Measurements from ENCODE around the gene B4GALNT2. TPM values are rescaled to one million over a fixed set of nuclear protein-coding genes. Genes with fewer than 3 reads are reported as not detected.

B4GALNT2 gene
- total RNA-seq, 1 experiment from 2014 or later = 0.29 TPM

DNA sequence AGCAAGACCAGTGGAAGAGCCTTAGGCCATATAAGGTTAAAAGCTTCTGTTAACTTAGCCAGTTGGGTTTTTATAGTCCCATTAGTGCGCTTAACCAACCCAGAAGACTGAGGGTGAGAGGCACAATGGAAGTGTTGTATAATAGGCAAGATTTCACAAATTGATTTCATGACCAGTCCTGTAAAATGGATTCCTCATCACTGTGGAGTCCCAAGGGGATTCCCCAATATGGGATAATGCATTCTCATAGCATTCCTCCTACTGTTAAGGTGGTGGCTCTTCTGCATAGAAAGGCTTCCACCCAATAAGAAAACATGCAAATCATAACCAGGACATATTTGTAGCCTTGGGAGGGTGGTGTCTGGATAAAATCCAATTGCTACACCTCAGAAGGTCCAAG lies 22.1 kb upstream of the B4GALNT2 start:
- ATAC-seq (no peak), DNase-seq (peak; percentile 44)
- intact Hi-C loops (cut with micrococcal nuclease) = no loop called here
- H3K36me3 ChIP-seq (ENCODE audit: low read depth, low read length) = no peaks in the 10 kb centered on the region
- H3K79me2 ChIP-seq (ENCODE audit: low read length) = no peaks in the 10 kb centered on the region
- no peaks in the 10 kb centered on the region for H4K20me1 ChIP-seq (ENCODE audit: low read length)
- no peak overlapping the region for H3K4me2 ChIP-seq (ENCODE audit: low read length)
- no TSS peak for BruUV-seq (replicated peaks)
- H3K9me3 ChIP-seq (ENCODE audit: low read length) = no peaks in the 10 kb centered on the region
- no peak for TF ChIP-seq EZH2phosphoT487 (IDR thresholded peaks at IDR 0.05; ENCODE audit: borderline replicate concordance, low read length)
- TF ChIP-seq EZH2 (IDR thresholded peaks at IDR 0.05; ENCODE audit: low read length, unreplicated experiment) = no peak
- TF ChIP-seq, protein P1, sequence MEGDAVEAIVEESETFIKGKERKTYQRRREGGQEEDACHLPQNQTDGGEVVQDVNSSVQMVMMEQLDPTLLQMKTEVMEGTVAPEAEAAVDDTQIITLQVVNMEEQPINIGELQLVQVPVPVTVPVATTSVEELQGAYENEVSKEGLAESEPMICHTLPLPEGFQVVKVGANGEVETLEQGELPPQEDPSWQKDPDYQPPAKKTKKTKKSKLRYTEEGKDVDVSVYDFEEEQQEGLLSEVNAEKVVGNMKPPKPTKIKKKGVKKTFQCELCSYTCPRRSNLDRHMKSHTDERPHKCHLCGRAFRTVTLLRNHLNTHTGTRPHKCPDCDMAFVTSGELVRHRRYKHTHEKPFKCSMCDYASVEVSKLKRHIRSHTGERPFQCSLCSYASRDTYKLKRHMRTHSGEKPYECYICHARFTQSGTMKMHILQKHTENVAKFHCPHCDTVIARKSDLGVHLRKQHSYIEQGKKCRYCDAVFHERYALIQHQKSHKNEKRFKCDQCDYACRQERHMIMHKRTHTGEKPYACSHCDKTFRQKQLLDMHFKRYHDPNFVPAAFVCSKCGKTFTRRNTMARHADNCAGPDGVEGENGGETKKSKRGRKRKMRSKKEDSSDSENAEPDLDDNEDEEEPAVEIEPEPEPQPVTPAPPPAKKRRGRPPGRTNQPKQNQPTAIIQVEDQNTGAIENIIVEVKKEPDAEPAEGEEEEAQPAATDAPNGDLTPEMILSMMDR (conservative IDR thresholded peaks at IDR 0.05; ENCODE audit: low read depth, low read length) = no peak
- H3K27ac ChIP-seq (ENCODE audit: low read length) = 0 out of 2 replicates have a peak overlapping the region, but pooled peaks have one; percentile 15
- POLR2A ChIA-PET (ENCODE audit: unreplicated experiment) = no interaction called here
- peaks cover 35% of the 10 kb centered on the region for H3K4me1 ChIP-seq (ENCODE audit: insufficient read depth, low read length)
- no peak overlapping the region for H3K9ac ChIP-seq (ENCODE audit: low read length)
- H3F3A ChIP-seq (ENCODE audit: low read length, unreplicated experiment) = no peaks in the 10 kb centered on the region
- H3K9me2 ChIP-seq (replicated peaks; ENCODE audit: low read length) = no peaks in the 10 kb centered on the region
- no peak overlapping the region for H2AFZ ChIP-seq (ENCODE audit: low read length)
- CTCF ChIA-PET = no interaction called here
- H3K27me3 ChIP-seq (ENCODE audit: low read length) = no peaks in the 10 kb centered on the region
- H3K4me3 ChIP-seq (ENCODE audit: low read length) = no peak overlapping the region

DNA sequence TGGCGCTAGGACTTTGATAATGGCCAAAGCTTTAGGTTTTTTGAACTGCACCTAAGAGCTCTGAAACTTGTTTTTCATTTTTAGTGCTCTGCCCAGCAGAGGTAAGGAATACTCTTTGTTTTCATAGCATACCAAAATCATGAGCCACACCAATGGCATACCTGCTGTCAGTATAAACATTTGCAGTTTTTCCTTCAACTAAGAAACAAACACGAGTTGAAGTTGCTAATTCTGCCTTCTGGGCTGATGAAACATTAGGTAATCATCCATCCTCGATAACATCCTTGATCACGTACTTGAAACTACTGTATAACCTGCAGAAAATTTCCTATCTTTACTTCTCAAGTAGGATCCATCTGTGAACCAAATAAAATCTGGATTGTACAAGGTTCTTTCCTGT lies 20.6 kb upstream of the B4GALNT2 start:
- CTCF ChIA-PET = interaction anchor here (0.6 kb wide), 1 partner anchor 394 kb away, joined by 8 read pairs; no protein-coding TSS in a partner anchor
- Histone ChIP-seq H3K4me2 (ENCODE audit: low read length) (peak overlapping the region; percentile 12; the same call in 1 of the 2 replicates), H3K27ac (ENCODE audit: low read length) (no peak overlapping the region), H4K20me1 (ENCODE audit: low read length) (no peaks in the 10 kb centered on the region), H3K36me3 (ENCODE audit: low read depth, low read length) (no peaks in the 10 kb centered on the region), H3K27me3 (ENCODE audit: low read length) (no peaks in the 10 kb centered on the region), H3K9me2 (replicated peaks; ENCODE audit: low read length) (no peaks in the 10 kb centered on the region), H3F3A (ENCODE audit: low read length, unreplicated experiment) (no peaks in the 10 kb centered on the region), H3K4me3 (ENCODE audit: low read length) (no peak overlapping the region), H3K4me1 (ENCODE audit: insufficient read depth, low read length) (peaks cover 27% of the 10 kb centered on the region), H3K9me3 (ENCODE audit: low read length) (no peaks in the 10 kb centered on the region), H3K79me2 (ENCODE audit: low read length) (no peaks in the 10 kb centered on the region), H3K9ac (ENCODE audit: low read length) (no peak overlapping the region), H2AFZ (ENCODE audit: low read length) (peak overlapping the region; percentile 35; the same call in 1 of the 2 replicates)
- DNase-seq = peak; percentile 63
- no peak for TF ChIP-seq EZH2 (IDR thresholded peaks at IDR 0.05; ENCODE audit: low read length, unreplicated experiment)
- TF ChIP-seq, protein P1 (conservative IDR thresholded peaks at IDR 0.05; ENCODE audit: low read depth, low read length) = no peak
- no peak for TF ChIP-seq EZH2phosphoT487 (IDR thresholded peaks at IDR 0.05; ENCODE audit: borderline replicate concordance, low read length)
- POLR2A ChIA-PET (ENCODE audit: unreplicated experiment) = no interaction called here
- BruUV-seq (replicated peaks) = no TSS peak
- intact Hi-C loops (cut with micrococcal nuclease) = no loop called here
- ATAC-seq = peak; percentile 58; the same call in 1 of the 2 replicates

DNA sequence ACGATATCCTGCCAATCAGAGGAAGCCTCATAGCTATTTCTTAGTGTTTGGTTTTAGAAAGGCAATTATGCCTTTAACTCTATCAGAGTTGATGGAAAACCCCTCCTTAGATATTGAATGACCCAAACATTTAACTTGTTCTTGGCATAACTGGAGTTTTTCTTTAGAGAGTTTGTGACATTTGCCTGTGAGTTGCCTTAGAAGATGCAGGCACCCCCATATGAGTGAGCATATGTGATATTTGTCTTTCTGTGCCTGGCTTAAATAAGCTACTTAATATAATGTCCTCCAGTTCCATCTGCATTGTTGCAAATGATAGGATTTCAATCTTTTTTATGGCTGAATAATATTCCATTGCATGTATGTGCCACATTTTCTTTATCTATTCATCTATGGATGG lies 19.6 kb upstream of the B4GALNT2 start:
- Histone ChIP-seq H3K27ac (ENCODE audit: low read length) (no peak overlapping the region), H3K9me3 (ENCODE audit: low read length) (no peaks in the 10 kb centered on the region), H3K27me3 (ENCODE audit: low read length) (no peaks in the 10 kb centered on the region), H3K4me1 (ENCODE audit: insufficient read depth, low read length) (peaks cover 20% of the 10 kb centered on the region), H3F3A (ENCODE audit: low read length, unreplicated experiment) (no peaks in the 10 kb centered on the region), H3K4me3 (ENCODE audit: low read length) (no peak overlapping the region), H3K9me2 (replicated peaks; ENCODE audit: low read length) (no peaks in the 10 kb centered on the region), H3K9ac (ENCODE audit: low read length) (no peak overlapping the region), H2AFZ (ENCODE audit: low read length) (no peak overlapping the region), H3K36me3 (ENCODE audit: low read depth, low read length) (no peaks in the 10 kb centered on the region), H3K4me2 (ENCODE audit: low read length) (no peak overlapping the region), H4K20me1 (ENCODE audit: low read length) (no peaks in the 10 kb centered on the region), H3K79me2 (ENCODE audit: low read length) (no peaks in the 10 kb centered on the region)
- ATAC-seq = no peak
- TF ChIP-seq EZH2 (IDR thresholded peaks at IDR 0.05; ENCODE audit: low read length, unreplicated experiment) (no peak), EZH2phosphoT487 (IDR thresholded peaks at IDR 0.05; ENCODE audit: borderline replicate concordance, low read length) (no peak)
- TF ChIP-seq, protein P1 (conservative IDR thresholded peaks at IDR 0.05; ENCODE audit: low read depth, low read length) = no peak
- ChIA-PET CTCF (no interaction called here), POLR2A (ENCODE audit: unreplicated experiment) (no interaction called here)
- no peak for DNase-seq
- no TSS peak for BruUV-seq (replicated peaks)
- intact Hi-C loops (cut with micrococcal nuclease) = no loop called here

Measured in PC-3 (cell line).